ENCODE measurements around the gene MBTPS1.

DNA sequence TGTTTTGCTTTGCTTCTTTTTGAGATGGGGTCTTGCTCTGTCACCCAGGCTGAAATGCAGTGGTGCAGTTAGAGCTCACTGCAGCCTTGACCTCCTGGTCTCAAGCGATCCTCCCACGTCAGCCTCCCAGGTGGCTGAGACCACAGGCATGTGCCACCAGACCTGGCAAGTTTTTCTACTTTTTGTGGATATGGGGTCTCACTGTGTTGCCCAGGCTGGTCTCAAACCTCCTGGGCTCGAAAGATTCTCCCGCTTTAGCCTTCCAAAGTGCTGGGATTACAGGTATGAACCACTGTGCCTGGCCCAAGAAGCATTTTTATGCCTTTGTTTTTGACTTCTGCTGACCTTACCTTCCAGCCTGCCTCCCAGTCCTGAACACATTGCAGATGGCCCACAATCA lies 38.5 kb upstream of the MBTPS1 start:
- TF ChIP-seq, protein P1, sequence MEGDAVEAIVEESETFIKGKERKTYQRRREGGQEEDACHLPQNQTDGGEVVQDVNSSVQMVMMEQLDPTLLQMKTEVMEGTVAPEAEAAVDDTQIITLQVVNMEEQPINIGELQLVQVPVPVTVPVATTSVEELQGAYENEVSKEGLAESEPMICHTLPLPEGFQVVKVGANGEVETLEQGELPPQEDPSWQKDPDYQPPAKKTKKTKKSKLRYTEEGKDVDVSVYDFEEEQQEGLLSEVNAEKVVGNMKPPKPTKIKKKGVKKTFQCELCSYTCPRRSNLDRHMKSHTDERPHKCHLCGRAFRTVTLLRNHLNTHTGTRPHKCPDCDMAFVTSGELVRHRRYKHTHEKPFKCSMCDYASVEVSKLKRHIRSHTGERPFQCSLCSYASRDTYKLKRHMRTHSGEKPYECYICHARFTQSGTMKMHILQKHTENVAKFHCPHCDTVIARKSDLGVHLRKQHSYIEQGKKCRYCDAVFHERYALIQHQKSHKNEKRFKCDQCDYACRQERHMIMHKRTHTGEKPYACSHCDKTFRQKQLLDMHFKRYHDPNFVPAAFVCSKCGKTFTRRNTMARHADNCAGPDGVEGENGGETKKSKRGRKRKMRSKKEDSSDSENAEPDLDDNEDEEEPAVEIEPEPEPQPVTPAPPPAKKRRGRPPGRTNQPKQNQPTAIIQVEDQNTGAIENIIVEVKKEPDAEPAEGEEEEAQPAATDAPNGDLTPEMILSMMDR (IDR thresholded peaks at IDR 0.05; ENCODE audit: low read depth, low read length) = no peak
- TF ChIP-seq POLR2A (IDR thresholded peaks at IDR 0.05; ENCODE audit: extremely low read depth, insufficient read length) = no peak
- TF ChIP-seq MYC (IDR thresholded peaks at IDR 0.05; ENCODE audit: low read depth, low read length) = no peak
- TF ChIP-seq, protein P2, sequence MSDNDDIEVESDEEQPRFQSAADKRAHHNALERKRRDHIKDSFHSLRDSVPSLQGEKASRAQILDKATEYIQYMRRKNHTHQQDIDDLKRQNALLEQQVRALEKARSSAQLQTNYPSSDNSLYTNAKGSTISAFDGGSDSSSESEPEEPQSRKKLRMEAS (IDR thresholded peaks at IDR 0.05; ENCODE audit: low read depth, low read length) = no peak
